CD14-positive monocyte (primary cell): ENCODE results near the gene DNAH9. TPM values are rescaled to one million over a fixed set of nuclear protein-coding genes. Genes with fewer than 3 reads are reported as not detected.
"Not testable (repeated sequence)": the region's sequence is repeated elsewhere in the genome, so short reads cannot be mapped to it uniquely, and the experiment has no call there.

Source experiments
- DNase-seq, 3 donors: peaks; one replicate each; pipeline ENCODE4 v3.0.0-alpha.2; 2011 to 2022
- H2AFZ ChIP-seq: 2 replicates; pipeline ENCODE4 v1.6.0; 2012; ENCODE audit warnings: mild to moderate bottlenecking, low read depth, low read length, inconsistent platforms; ENCODE audit not compliant: insufficient read depth, poor library complexity, severe bottlenecking
- H3K27ac ChIP-seq, 2 donors: 1 replicate in 1 of 2; 2 replicates in 1 of 2; pipeline ENCODE4 v1.5.1; 2012 to 2013; ENCODE audit warnings: low read length in 2 of 2, control low read depth in 1 of 2, inconsistent platforms in 1 of 2, low read depth in 1 of 2, mild to moderate bottlenecking in 1 of 2
- H3K27me3 ChIP-seq, 2 donors: one replicate each; pipeline versions ENCODE4 v1.6.0 to v1.6.1; 2011 to 2013; ENCODE audit warnings: low read length in 2 of 2; ENCODE audit not compliant: control insufficient read depth in 2 of 2, insufficient read depth in 2 of 2
- H3K36me3 ChIP-seq, 2 donors: replicated peaks in 1 of 2; 1 replicate in 1 of 2; 2 replicates in 1 of 2; pipeline versions ENCODE4 v1.5.1 to v1.6.1; 2012 to 2013; ENCODE audit warnings: low read length in 2 of 2, control low read depth in 1 of 2, inconsistent platforms in 1 of 2, mild to moderate bottlenecking in 1 of 2; ENCODE audit not compliant: insufficient read depth in 2 of 2, control insufficient read depth in 1 of 2
- H3K4me1 ChIP-seq, 2 donors: 1 replicate in 1 of 2; 2 replicates in 1 of 2; pipeline versions ENCODE4 v1.5.1 to v1.6.1; 2012 to 2013; ENCODE audit warnings: low read length in 2 of 2, control low read depth in 1 of 2, inconsistent platforms in 1 of 2, mild to moderate bottlenecking in 1 of 2, moderate library complexity in 1 of 2; ENCODE audit not compliant: insufficient read depth in 2 of 2, control insufficient read depth in 1 of 2
- H3K4me2 ChIP-seq: replicated peaks from 2 replicates; pipeline ENCODE3; 2012; ENCODE audit warnings: low read length, moderate library complexity, mild to moderate bottlenecking; ENCODE audit not compliant: poor library complexity, severe bottlenecking; ENCODE audit errors: extremely low read depth
- H3K4me3 ChIP-seq, 3 experiments: fragments of 200-600 bp in 1 of 3; sonication (generic) in 1 of 3; replicated peaks in 1 of 3; 1 replicate in 2 of 3; 2 replicates in 1 of 3; pipeline ENCODE4 v1.5.1; 2011 to 2013; ENCODE audit warnings: low read length in 3 of 3, mild to moderate bottlenecking in 3 of 3, control low read depth in 2 of 3, low read depth in 2 of 3, inconsistent platforms in 1 of 3, moderate library complexity in 1 of 3
- H3K79me2 ChIP-seq: 2 replicates; pipeline ENCODE4 v1.6.0; 2012; ENCODE audit warnings: mild to moderate bottlenecking, control low read depth, inconsistent platforms, low read length, moderate library complexity; ENCODE audit not compliant: insufficient read depth
- H3K9ac ChIP-seq: 2 replicates; pipeline ENCODE4 v1.6.0; 2017; ENCODE audit warnings: low read length, mild to moderate bottlenecking; ENCODE audit not compliant: insufficient read depth, poor library complexity, severe bottlenecking
- H3K9me3 ChIP-seq, 2 donors: replicated peaks in 1 of 2; 1 replicate in 1 of 2; 2 replicates in 1 of 2; pipeline versions ENCODE4 v1.5.1 to v1.6.1; 2012 to 2013; ENCODE audit warnings: low read length in 2 of 2, control low read depth in 1 of 2; ENCODE audit not compliant: control insufficient read depth in 1 of 2, insufficient read depth in 1 of 2
- H4K20me1 ChIP-seq: 2 replicates; pipeline ENCODE4 v1.6.0; 2012; ENCODE audit warnings: mild to moderate bottlenecking, low read length, control low read depth, moderate library complexity; ENCODE audit not compliant: insufficient read depth
- H3K27ac Mint-ChIP-seq, 7 donors: one replicate each; pipeline ENCODE4 v1.8.0; 2020; ENCODE audit warnings: mild to moderate bottlenecking in 7 of 7, mixed read lengths in 7 of 7, moderate library complexity in 6 of 7, inconsistent platforms in 2 of 7
- H3K27me3 Mint-ChIP-seq, 3 donors: one replicate each; pipeline ENCODE4 v1.8.0; 2021 to 2022; ENCODE audit warnings: low read depth in 3 of 3, mild to moderate bottlenecking in 3 of 3, mixed read lengths in 3 of 3, moderate library complexity in 3 of 3, inconsistent platforms in 1 of 3
- H3K36me3 Mint-ChIP-seq, 2 donors: one replicate each; pipeline ENCODE4 v1.8.0; 2020; ENCODE audit warnings: mixed read lengths in 2 of 2, inconsistent platforms in 1 of 2, mild to moderate bottlenecking in 1 of 2
- H3K4me1 Mint-ChIP-seq: one replicate; pipeline ENCODE4 v1.8.0; 2020; ENCODE audit warnings: mild to moderate bottlenecking, mixed read lengths
- H3K4me3 Mint-ChIP-seq, 2 donors: one replicate each; pipeline ENCODE4 v1.8.0; 2020; ENCODE audit warnings: mild to moderate bottlenecking in 2 of 2, mixed read lengths in 2 of 2, moderate library complexity in 1 of 2
- H3K9me3 Mint-ChIP-seq, 7 donors: one replicate each; pipeline ENCODE4 v1.8.0; 2020 to 2022; ENCODE audit warnings: mixed read lengths in 7 of 7, mild to moderate bottlenecking in 6 of 7, moderate library complexity in 6 of 7, inconsistent platforms in 2 of 7
- WGBS: methylation state at CpG from one replicate; pipeline ENCODE4 v1.1.5; 2013; ENCODE audit warnings: missing lambda C conversion rate; ENCODE audit not compliant: insufficient coverage; 5-methylcytosine and 5-hydroxymethylcytosine counted together
- intact Hi-C, 2 donors: fragments of 100-400 bp; cut with micrococcal nuclease; formaldehyde crosslinking; loops; one replicate each; pipeline versions ENCODE4 v1.15.0 to v1.15.1; 2023
- polyA plus RNA-seq, 3 donors: library from polyadenylated mRNA; depleted of rRNA in 1 of 3; unstranded in 2 of 3; stranded (reverse) in 1 of 3; fragments of 300-500 nt in 2 of 3; fragments of >200 nt in 1 of 3; fragmentation: Illumina TruSeq in 2 of 3; gene quantifications; 1 replicate in 2 of 3; 2 replicates in 1 of 3; pipeline ENCODE4 v1.2.3, GENCODE V29; 2012 to 2021
- TF ChIP-seq, protein P1 (sequence below): fragments of 200-600 bp; IDR thresholded peaks from one replicate; pipeline ENCODE4 v1.8.0; 2022; ENCODE audit warnings: antibody characterized with exemption, mild to moderate bottlenecking

DNAH9 gene
- polyA plus RNA-seq, 3 donors = not detected

GRCh38 chr17:11948789-11949188 lies 350.5 kb downstream of the DNAH9 start:
- H3K36me3 Mint-ChIP-seq = no peaks in the 10 kb centered on the region
- Histone ChIP-seq H4K20me1 (no peaks in the 10 kb centered on the region), H3K9ac (no peak overlapping the region), H3K4me2 (no peak overlapping the region), H3K27me3 (no peaks in the 10 kb centered on the region), H3K79me2 (no peaks in the 10 kb centered on the region), H2AFZ (no peak overlapping the region), H3K9me3 (peaks cover 12 to 14% of the 10 kb centered on the region in 2 donors), H3K36me3 (no peaks in the 10 kb centered on the region), H3K4me3 (no peak overlapping the region), H3K4me1 (no peaks in the 10 kb centered on the region), H3K27ac (no peak overlapping the region)
- peaks cover 0 to 1% (median 1%) of the 10 kb centered on the region in 3 donors for H3K27me3 Mint-ChIP-seq
- H3K9me3 Mint-ChIP-seq = peaks cover 4 to 12% (median 9%) of the 10 kb centered on the region in 7 donors
- H3K4me3 Mint-ChIP-seq = no peak overlapping the region
- peak overlapping the region in 1 of 7 donors; percentile 13 for H3K27ac Mint-ChIP-seq
- TF ChIP-seq, protein P1, sequence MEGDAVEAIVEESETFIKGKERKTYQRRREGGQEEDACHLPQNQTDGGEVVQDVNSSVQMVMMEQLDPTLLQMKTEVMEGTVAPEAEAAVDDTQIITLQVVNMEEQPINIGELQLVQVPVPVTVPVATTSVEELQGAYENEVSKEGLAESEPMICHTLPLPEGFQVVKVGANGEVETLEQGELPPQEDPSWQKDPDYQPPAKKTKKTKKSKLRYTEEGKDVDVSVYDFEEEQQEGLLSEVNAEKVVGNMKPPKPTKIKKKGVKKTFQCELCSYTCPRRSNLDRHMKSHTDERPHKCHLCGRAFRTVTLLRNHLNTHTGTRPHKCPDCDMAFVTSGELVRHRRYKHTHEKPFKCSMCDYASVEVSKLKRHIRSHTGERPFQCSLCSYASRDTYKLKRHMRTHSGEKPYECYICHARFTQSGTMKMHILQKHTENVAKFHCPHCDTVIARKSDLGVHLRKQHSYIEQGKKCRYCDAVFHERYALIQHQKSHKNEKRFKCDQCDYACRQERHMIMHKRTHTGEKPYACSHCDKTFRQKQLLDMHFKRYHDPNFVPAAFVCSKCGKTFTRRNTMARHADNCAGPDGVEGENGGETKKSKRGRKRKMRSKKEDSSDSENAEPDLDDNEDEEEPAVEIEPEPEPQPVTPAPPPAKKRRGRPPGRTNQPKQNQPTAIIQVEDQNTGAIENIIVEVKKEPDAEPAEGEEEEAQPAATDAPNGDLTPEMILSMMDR = no peak
- DNase-seq = no peak
- 78% methylated on average over 4 of the region's 6 CpGs for WGBS
- intact Hi-C loops = no loop called here
- no peaks in the 10 kb centered on the region for H3K4me1 Mint-ChIP-seq

DNA sequence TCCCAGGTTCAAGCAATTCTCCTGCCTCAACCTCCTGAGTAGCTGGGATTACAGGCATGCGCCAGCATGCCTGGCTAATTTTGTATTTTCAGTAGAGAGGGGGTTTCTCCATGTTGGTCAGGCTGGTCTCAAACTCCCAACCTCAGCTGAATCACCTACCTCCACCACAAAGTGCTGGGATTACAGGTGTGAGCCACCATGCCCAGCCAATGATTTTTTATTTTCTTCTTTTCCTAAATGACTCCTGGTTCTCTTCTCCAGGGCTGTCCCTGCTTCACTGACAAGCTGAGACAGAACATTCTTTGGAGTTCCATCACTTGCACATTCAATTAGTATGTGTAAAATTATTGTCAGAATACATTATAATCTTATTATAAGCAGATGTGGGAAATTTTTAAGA lies 351.3 kb downstream of the DNAH9 start:
- H3K79me2 ChIP-seq, H3K9ac ChIP-seq, H3K4me1 ChIP-seq, H3K4me3 Mint-ChIP-seq, H3K27ac Mint-ChIP-seq, H3K27me3 ChIP-seq, H3K27ac ChIP-seq, H3K36me3 ChIP-seq, H3K4me3 ChIP-seq, H3K4me1 Mint-ChIP-seq, H2AFZ ChIP-seq, H4K20me1 ChIP-seq, H3K27me3 Mint-ChIP-seq, intact Hi-C loops, DNase-seq, H3K4me2 ChIP-seq, H3K36me3 Mint-ChIP-seq: not testable (repeated sequence)
- H3K9me3 ChIP-seq = peaks cover 14 to 21% of the 10 kb centered on the region in 2 donors
- no CpG with 5 or more reads among the region's 1 CpG for WGBS
- peaks cover 11 to 18% (median 16%) of the 10 kb centered on the region in 7 donors for H3K9me3 Mint-ChIP-seq
